Stomach (tissue), 4 donors: Measurements from ENCODE around the gene PERM1.

ENCODE experiments used
- POLR2A ChIP-seq, 4 donors: fragments of 450-650 bp; IDR thresholded peaks; one replicate each; pipeline ENCODE4 v1.6.1; 2016; ENCODE audit warnings: antibody characterized with exemption in 4 of 4, control low read depth in 2 of 4, mild to moderate bottlenecking in 1 of 4, moderate library complexity in 1 of 4
- POLR2AphosphoS5 ChIP-seq, 3 donors: sonication (generic); formaldehyde crosslinking; IDR thresholded peaks; one replicate each; pipeline ENCODE4 v1.6.1; 2016; ENCODE audit warnings: antibody characterized with exemption in 3 of 3

- no peak for TF ChIP-seq POLR2AphosphoS5 (IDR thresholded peaks at IDR 0.05)
- no peak for TF ChIP-seq POLR2A (IDR thresholded peaks at IDR 0.05)
These were observed 18.6 kb downstream of the PERM1 start for GRCh38 chr1:963301-963651.
